GM23338 (cell line): ENCODE measurements around the gene ATN1. TPM values are rescaled to one million over a fixed set of nuclear protein-coding genes. Genes with fewer than 3 reads are reported as not detected.
A peak's percentile ranks its signal among the peaks of the same experiment; 100 is the strongest.
"Not testable (repeated sequence)": the region's sequence is repeated elsewhere in the genome, so short reads cannot be mapped to it uniquely, and the experiment has no call there.

Experiments used
- ATAC-seq: fragments of 200-7000 bp; cut with Tn5 transposase; 3 replicates; pipeline ENCODE4 v1.9.1; 2020
- DNase-seq: peaks from one replicate; pipeline ENCODE4 v3.0.0-alpha.2; 2015; ENCODE audit warnings: low spot score
- H2AFZ ChIP-seq: fragments of 200-600 bp; sonication (generic); 2 replicates; pipeline ENCODE4 v1.8.0; 2016; ENCODE audit warnings: antibody characterized with exemption, mild to moderate bottlenecking, moderate library complexity
- H3F3A ChIP-seq: fragments of 200-600 bp; sonication (generic); replicated peaks from 2 replicates; pipeline ENCODE4 v1.8.0; 2017; ENCODE audit warnings: antibody characterized with exemption, mixed run types, low read depth
- H3K27ac ChIP-seq: fragments of 200-600 bp; sonication (generic); 2 replicates; pipeline ENCODE4 v1.6.1; 2016; ENCODE audit warnings: low read depth
- H3K27me3 ChIP-seq: fragments of 200-600 bp; sonication (generic); 2 replicates; pipeline ENCODE4 v1.8.0; 2016; ENCODE audit warnings: mild to moderate bottlenecking, mixed run types, moderate library complexity; ENCODE audit not compliant: insufficient read depth
- H3K36me3 ChIP-seq: fragments of 200-600 bp; sonication (generic); 2 replicates; pipeline ENCODE4 v1.8.0; 2016; ENCODE audit warnings: mild to moderate bottlenecking; ENCODE audit not compliant: insufficient read depth
- H3K4me1 ChIP-seq: fragments of 200-600 bp; sonication (generic); 2 replicates; pipeline ENCODE4 v1.8.0; 2016; ENCODE audit warnings: mild to moderate bottlenecking, moderate library complexity; ENCODE audit not compliant: insufficient read depth
- H3K4me2 ChIP-seq: fragments of 200-600 bp; sonication (generic); 2 replicates; pipeline ENCODE4 v1.7.1; 2017; ENCODE audit warnings: mixed run types
- H3K4me3 ChIP-seq: fragments of 200-600 bp; sonication (generic); 2 replicates; pipeline ENCODE4 v1.6.1; 2016; ENCODE audit warnings: mixed run types
- H3K79me2 ChIP-seq: fragments of 200-600 bp; sonication (generic); replicated peaks from 2 replicates; pipeline ENCODE4 v1.8.0; 2017; ENCODE audit warnings: mild to moderate bottlenecking; ENCODE audit not compliant: insufficient read depth
- H3K9me2 ChIP-seq: fragments of 200-600 bp; sonication (generic); 2 replicates; pipeline ENCODE4 v1.8.0; 2017; ENCODE audit not compliant: insufficient read depth
- H4K20me1 ChIP-seq: fragments of 200-600 bp; sonication (generic); replicated peaks from 2 replicates; pipeline ENCODE4 v1.8.0; 2017; ENCODE audit warnings: mild to moderate bottlenecking; ENCODE audit not compliant: insufficient read depth
- H3K27ac Mint-ChIP-seq: 2 replicates; pipeline ENCODE4 v1.8.0; 2020; ENCODE audit warnings: inconsistent platforms, mild to moderate bottlenecking, moderate library complexity, mixed read lengths
- H3K27me3 Mint-ChIP-seq: 3 replicates; pipeline ENCODE4 v1.8.0; 2022; ENCODE audit warnings: low read depth, mild to moderate bottlenecking, moderate library complexity, mixed read lengths, inconsistent platforms; ENCODE audit not compliant: insufficient read depth, poor library complexity
- H3K36me3 Mint-ChIP-seq: 3 replicates; pipeline ENCODE4 v1.8.0; 2021; ENCODE audit warnings: low read depth, mild to moderate bottlenecking, inconsistent platforms, moderate library complexity, mixed read lengths
- H3K4me1 Mint-ChIP-seq: 3 replicates; pipeline ENCODE4 v1.8.0; 2020; ENCODE audit warnings: mild to moderate bottlenecking, inconsistent platforms, mixed read lengths
- H3K4me3 Mint-ChIP-seq: 3 replicates; pipeline ENCODE4 v1.8.0; 2021; ENCODE audit warnings: moderate library complexity, mild to moderate bottlenecking, inconsistent platforms, mixed read lengths
- H3K9me3 Mint-ChIP-seq: 3 replicates; pipeline ENCODE4 v1.8.0; 2020; ENCODE audit warnings: moderate library complexity, mild to moderate bottlenecking, inconsistent platforms, mixed read lengths
- EZH2phosphoT487 ChIP-seq: fragments of 200-600 bp; sonication (generic); IDR thresholded peaks from one replicate; pipeline ENCODE4 v1.8.1; 2018; ENCODE audit warnings: antibody characterized with exemption; ENCODE audit not compliant: unreplicated experiment
- JUNB ChIP-seq: IDR thresholded peaks from one replicate; pipeline ENCODE4 v1.6.1; 2016; ENCODE audit warnings: antibody characterized with exemption; ENCODE audit not compliant: unreplicated experiment
- NANOG ChIP-seq: IDR thresholded peaks from 2 replicates; pipeline ENCODE4 v1.6.1; 2016; ENCODE audit warnings: antibody characterized with exemption, borderline replicate concordance
- POLR2AphosphoS5 ChIP-seq: IDR thresholded peaks from 2 replicates; pipeline ENCODE4 v1.6.1; 2016; ENCODE audit warnings: antibody characterized with exemption, low read depth
- STAT1 ChIP-seq: IDR thresholded peaks from one replicate; pipeline ENCODE4 v1.6.1; 2016; ENCODE audit warnings: antibody characterized with exemption; ENCODE audit not compliant: unreplicated experiment
- ZNF331 ChIP-seq: fragments of 250-450 bp; sonication (Bioruptor Pico); IDR thresholded peaks from 2 replicates; pipeline ENCODE4 v1.5.0; 2020; ENCODE audit warnings: low read depth, mild to moderate bottlenecking, moderate library complexity
- polyA plus RNA-seq: library from polyadenylated mRNA; unstranded; fragments of >200 nt; fragmentation: Nextera tagmentation; extraction: Ambion mirVana; gene quantifications from 2 replicates; pipeline ENCODE4 v1.2.1, GENCODE V29; 2016
- total RNA-seq: library from RNA; depleted of rRNA; stranded (reverse); fragments of >200 nt; shearing (Covaris generic); gene quantifications from 2 replicates; pipeline ENCODE4 v1.2.3, GENCODE V29; 2014
- TF ChIP-seq, protein P1 (sequence below): IDR thresholded peaks from one replicate; pipeline ENCODE4 v1.6.1; 2018; ENCODE audit warnings: antibody characterized with exemption; ENCODE audit not compliant: unreplicated experiment
- TF ChIP-seq, protein P2 (sequence below), 2 experiments: fragments of 200-600 bp in 1 of 2; sonication (generic) in 1 of 2; conservative IDR thresholded peaks; 2 replicates each; pipeline versions ENCODE4 v1.5.1 to v1.6.1; 2016 to 2017; ENCODE audit warnings: antibody characterized with exemption in 2 of 2, low read depth in 2 of 2, mild to moderate bottlenecking in 2 of 2, moderate library complexity in 1 of 2
- TF ChIP-seq, protein P3 (sequence below): IDR thresholded peaks from 2 replicates; pipeline ENCODE4 v1.6.1; 2016; ENCODE audit warnings: antibody characterized with exemption

Gene ATN1
- total and polyA plus RNA-seq, 2 experiments from 2014 or later: 27.2 to 49.6 TPM

DNA sequence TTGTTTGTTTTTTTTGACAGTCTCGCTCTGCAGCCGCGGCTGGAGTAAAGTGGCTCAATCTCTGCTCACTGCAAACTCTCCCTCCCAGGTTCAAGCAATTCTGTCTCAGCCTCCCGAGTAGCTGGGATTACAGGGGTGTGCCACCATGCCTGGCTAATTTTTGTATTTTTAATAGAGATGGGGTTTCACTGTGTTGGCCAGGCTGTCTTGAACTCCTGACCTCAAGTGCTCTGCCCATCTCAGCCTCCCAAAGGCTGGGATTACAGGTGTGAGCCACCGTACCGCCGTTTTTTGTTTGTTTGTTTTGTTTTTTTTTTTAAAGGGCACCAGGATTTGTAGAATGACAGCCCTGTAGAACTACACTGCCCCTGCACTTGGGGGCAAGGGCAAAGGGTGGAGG lies 39.0 kb upstream of the ATN1 start:
- peak overlapping the region; percentile 78; the same call in 1 of the 2 replicates for H3K27ac Mint-ChIP-seq

DNA sequence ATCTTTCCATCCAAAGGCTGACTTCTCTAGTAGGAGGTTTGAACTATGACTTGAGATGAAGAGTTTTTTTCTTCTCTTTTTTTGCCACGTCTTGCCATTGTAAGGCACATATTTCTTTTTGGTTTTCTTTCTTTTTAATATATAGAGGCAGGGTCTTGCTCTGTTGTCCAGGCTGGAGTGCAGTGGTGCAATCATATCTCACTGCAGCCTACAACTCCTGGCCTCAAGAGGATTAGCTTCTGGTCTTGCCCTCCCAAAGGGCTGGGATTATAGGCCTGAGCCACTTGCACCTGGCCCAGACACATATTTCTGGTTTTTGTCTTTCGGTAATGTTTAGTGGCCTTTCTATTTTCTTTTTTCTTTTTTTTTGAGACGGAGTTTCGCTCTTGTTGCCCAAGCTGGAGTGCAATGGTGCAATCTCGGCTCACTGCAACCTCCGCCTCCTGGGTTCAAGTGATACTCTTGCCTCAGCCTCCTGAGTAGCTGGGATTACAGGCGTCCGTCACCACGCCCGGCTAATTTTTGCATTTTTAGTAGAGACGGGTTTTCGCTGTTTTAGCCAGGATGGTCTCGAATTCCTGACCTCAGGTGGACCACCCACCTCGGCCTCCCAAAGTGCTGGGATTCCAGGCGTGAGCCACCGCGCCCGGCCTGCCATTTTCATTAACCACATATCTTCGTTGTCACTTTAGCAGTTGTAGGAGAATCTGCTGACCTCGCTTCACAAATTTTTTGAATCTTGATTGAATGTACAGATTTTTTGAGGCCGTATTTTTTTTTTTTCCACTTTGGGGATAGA lies 37.8 kb upstream of the ATN1 start:
- not testable (repeated sequence) for H3K9me2 ChIP-seq, H4K20me1 ChIP-seq, H3K9me3 Mint-ChIP-seq, H3K79me2 ChIP-seq, H3K36me3 ChIP-seq, H3K27me3 ChIP-seq, H2AFZ ChIP-seq, H3K36me3 Mint-ChIP-seq, ATAC-seq
- DNase-seq: peak; percentile 33
- Histone ChIP-seq H3K4me3 (peak overlapping the region; percentile 46; the same call in 1 of the 2 replicates), H3F3A (peaks cover 28% of the 10 kb centered on the region), H3K4me2 (peak overlapping the region; percentile 73), H3K4me1 (peaks cover 40% of the 10 kb centered on the region), H3K27ac (peak overlapping the region; percentile 97)
- peak overlapping the region; percentile 68 for H3K4me3 Mint-ChIP-seq
- H3K27ac Mint-ChIP-seq: peak overlapping the region; percentile 100
- H3K4me1 Mint-ChIP-seq: peaks cover 25% of the 10 kb centered on the region
- H3K27me3 Mint-ChIP-seq: peaks cover 18% of the 10 kb centered on the region

More for the DNA sequence above, 39.0 kb upstream of the ATN1 start:
- not testable (repeated sequence) for H3K4me3 ChIP-seq, H3K36me3 Mint-ChIP-seq, ATAC-seq, H3K4me3 Mint-ChIP-seq, H3K9me2 ChIP-seq, H3K9me3 Mint-ChIP-seq, H3K27me3 ChIP-seq, H3K36me3 ChIP-seq, H3K79me2 ChIP-seq, DNase-seq, H4K20me1 ChIP-seq, H2AFZ ChIP-seq
- peak overlapping the region; percentile 51; the same call in 1 of the 2 replicates for H3K4me2 ChIP-seq
- H3K27me3 Mint-ChIP-seq: peaks cover 18% of the 10 kb centered on the region
- H3K27ac ChIP-seq: peak overlapping the region; percentile 90
- H3F3A ChIP-seq: peaks cover 38% of the 10 kb centered on the region
- peaks cover 45% of the 10 kb centered on the region for H3K4me1 ChIP-seq
- peaks cover 33% of the 10 kb centered on the region for H3K4me1 Mint-ChIP-seq

DNA sequence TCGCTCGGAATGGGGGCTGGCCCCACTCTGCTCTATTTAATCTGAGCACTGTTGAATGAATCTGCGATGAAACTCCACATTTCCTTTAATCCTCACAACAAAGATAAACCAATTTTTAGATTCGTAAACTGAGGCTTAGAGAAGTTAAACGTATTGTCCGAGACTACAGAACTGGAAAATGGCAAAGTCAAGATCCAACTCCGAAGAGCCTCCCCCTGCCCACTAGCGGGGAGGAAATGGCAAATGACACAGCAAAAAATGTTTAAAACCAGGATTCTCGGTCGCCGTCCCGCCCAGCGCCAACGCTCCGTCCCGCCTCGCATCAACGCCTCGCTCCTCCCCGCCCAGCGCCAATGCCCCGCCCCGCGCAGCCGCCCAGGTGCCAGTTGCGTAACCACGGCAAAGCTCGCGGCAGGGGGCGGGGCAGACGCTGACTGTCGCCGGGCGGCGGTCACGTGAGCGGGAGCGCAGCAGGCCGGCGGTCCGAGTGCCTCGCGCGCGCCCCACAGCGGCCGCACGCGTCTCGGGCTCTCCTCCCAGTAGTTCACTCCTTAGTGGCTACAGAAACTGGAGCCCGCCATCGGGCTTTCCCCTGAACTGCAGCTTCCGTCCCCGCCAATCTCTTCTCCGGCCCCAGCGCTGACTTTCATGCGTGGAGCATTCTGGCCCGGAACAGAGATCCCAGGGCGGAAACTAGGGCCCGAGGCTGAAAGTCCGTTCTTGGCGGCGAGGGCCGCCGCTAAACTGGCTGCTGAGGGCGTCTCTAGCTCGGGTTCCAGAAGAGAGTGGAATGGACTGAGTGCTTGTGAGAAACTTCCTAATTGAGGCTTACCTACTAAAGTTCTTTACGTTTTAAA lies 36.7 kb upstream of the ATN1 start:
- H3K4me1 ChIP-seq: peaks cover 30% of the 10 kb centered on the region
- Mint-ChIP-seq H3K27me3 (peaks cover 21% of the 10 kb centered on the region), H3K4me3 (peak overlapping the region; percentile 71), H3K4me1 (peaks cover 17% of the 10 kb centered on the region), H3K27ac (peak overlapping the region; percentile 100), H3K9me3 (no peaks in the 10 kb centered on the region; the same call in 1 of the 3 replicates), H3K36me3 (no peaks in the 10 kb centered on the region)
- H3K79me2 ChIP-seq: no peaks in the 10 kb centered on the region
- peak overlapping the region; percentile 54 for H3K4me3 ChIP-seq
- peak overlapping the region; percentile 78 for H3K4me2 ChIP-seq
- no peaks in the 10 kb centered on the region for H4K20me1 ChIP-seq
- ATAC-seq (peak; percentile 95), DNase-seq (peak; percentile 99)
- peaks cover 26% of the 10 kb centered on the region for H3F3A ChIP-seq
- H3K36me3 ChIP-seq: no peaks in the 10 kb centered on the region
- H3K27me3 ChIP-seq: no peaks in the 10 kb centered on the region
- H3K9me2 ChIP-seq: no peaks in the 10 kb centered on the region
- H2AFZ ChIP-seq: peak overlapping the region; percentile 30; the same call in 1 of the 2 replicates
- H3K27ac ChIP-seq: peak overlapping the region; percentile 97
- TF ChIP-seq EZH2phosphoT487 (no peak), POLR2AphosphoS5 (peak; percentile 79), STAT1 (no peak), NANOG (0 out of 2 replicates have a peak, but pooled peaks have one; percentile 30), ZNF331 (CRISPR knock-in tag) (no peak), JUNB (no peak)
- TF ChIP-seq, protein P1, sequence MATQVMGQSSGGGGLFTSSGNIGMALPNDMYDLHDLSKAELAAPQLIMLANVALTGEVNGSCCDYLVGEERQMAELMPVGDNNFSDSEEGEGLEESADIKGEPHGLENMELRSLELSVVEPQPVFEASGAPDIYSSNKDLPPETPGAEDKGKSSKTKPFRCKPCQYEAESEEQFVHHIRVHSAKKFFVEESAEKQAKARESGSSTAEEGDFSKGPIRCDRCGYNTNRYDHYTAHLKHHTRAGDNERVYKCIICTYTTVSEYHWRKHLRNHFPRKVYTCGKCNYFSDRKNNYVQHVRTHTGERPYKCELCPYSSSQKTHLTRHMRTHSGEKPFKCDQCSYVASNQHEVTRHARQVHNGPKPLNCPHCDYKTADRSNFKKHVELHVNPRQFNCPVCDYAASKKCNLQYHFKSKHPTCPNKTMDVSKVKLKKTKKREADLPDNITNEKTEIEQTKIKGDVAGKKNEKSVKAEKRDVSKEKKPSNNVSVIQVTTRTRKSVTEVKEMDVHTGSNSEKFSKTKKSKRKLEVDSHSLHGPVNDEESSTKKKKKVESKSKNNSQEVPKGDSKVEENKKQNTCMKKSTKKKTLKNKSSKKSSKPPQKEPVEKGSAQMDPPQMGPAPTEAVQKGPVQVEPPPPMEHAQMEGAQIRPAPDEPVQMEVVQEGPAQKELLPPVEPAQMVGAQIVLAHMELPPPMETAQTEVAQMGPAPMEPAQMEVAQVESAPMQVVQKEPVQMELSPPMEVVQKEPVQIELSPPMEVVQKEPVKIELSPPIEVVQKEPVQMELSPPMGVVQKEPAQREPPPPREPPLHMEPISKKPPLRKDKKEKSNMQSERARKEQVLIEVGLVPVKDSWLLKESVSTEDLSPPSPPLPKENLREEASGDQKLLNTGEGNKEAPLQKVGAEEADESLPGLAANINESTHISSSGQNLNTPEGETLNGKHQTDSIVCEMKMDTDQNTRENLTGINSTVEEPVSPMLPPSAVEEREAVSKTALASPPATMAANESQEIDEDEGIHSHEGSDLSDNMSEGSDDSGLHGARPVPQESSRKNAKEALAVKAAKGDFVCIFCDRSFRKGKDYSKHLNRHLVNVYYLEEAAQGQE: no peak
- TF ChIP-seq, protein P2, sequence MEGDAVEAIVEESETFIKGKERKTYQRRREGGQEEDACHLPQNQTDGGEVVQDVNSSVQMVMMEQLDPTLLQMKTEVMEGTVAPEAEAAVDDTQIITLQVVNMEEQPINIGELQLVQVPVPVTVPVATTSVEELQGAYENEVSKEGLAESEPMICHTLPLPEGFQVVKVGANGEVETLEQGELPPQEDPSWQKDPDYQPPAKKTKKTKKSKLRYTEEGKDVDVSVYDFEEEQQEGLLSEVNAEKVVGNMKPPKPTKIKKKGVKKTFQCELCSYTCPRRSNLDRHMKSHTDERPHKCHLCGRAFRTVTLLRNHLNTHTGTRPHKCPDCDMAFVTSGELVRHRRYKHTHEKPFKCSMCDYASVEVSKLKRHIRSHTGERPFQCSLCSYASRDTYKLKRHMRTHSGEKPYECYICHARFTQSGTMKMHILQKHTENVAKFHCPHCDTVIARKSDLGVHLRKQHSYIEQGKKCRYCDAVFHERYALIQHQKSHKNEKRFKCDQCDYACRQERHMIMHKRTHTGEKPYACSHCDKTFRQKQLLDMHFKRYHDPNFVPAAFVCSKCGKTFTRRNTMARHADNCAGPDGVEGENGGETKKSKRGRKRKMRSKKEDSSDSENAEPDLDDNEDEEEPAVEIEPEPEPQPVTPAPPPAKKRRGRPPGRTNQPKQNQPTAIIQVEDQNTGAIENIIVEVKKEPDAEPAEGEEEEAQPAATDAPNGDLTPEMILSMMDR (conservative IDR thresholded peaks at IDR 0.05; ENCODE audit: low read depth in 2 of 2): peak; percentile 63 to 78
- TF ChIP-seq, protein P3, sequence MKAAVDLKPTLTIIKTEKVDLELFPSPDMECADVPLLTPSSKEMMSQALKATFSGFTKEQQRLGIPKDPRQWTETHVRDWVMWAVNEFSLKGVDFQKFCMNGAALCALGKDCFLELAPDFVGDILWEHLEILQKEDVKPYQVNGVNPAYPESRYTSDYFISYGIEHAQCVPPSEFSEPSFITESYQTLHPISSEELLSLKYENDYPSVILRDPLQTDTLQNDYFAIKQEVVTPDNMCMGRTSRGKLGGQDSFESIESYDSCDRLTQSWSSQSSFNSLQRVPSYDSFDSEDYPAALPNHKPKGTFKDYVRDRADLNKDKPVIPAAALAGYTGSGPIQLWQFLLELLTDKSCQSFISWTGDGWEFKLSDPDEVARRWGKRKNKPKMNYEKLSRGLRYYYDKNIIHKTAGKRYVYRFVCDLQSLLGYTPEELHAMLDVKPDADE: peak; percentile 7; the same call in 1 of the 2 replicates
